AG20443 (cell line): ENCODE data around the gene GJE1.
A peak's percentile ranks its signal among the peaks of the same experiment; 100 is the strongest.
"Not testable (repeated sequence)": the region's sequence is repeated elsewhere in the genome, so short reads cannot be mapped to it uniquely, and the experiment has no call there.

Experiments used
- DNase-seq: peaks from one replicate; pipeline ENCODE4 v3.0.0; 2012; ENCODE audit warnings: low spot score, mixed read lengths

Gene GJE1, protein sequence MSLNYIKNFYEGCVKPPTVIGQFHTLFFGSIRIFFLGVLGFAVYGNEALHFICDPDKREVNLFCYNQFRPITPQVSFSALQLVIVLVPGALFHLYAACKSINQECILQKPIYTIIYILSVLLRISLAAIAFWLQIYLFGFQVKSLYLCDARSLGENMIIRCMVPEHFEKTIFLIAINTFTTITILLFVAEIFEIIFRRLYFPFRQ

DNA sequence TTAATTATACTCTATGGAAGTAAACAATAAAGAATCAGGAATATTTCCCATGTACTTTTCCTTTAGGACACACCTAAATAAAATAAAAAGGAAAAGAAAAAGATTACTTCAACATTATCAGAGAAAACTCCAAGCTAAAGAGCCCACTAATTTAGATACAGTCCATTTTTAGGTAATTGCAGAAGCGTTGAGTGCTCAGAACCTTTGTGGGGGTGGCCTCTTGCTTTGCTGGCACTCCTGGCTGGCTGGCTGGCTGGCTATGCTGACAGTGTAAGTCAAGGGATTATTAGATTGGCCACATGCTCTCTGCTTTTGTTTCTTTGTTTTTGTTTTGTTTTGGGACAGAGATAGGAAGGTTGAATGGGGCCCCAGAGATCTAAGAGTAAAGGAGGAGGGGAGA is at the start of gene GJE1:
Gene GJE1, plus strand, starts transcription at position 301 of the 400 bp plus-strand sequence. CDS start 234 bp downstream, outside the sequence.
- DNase-seq = no peak

DNA sequence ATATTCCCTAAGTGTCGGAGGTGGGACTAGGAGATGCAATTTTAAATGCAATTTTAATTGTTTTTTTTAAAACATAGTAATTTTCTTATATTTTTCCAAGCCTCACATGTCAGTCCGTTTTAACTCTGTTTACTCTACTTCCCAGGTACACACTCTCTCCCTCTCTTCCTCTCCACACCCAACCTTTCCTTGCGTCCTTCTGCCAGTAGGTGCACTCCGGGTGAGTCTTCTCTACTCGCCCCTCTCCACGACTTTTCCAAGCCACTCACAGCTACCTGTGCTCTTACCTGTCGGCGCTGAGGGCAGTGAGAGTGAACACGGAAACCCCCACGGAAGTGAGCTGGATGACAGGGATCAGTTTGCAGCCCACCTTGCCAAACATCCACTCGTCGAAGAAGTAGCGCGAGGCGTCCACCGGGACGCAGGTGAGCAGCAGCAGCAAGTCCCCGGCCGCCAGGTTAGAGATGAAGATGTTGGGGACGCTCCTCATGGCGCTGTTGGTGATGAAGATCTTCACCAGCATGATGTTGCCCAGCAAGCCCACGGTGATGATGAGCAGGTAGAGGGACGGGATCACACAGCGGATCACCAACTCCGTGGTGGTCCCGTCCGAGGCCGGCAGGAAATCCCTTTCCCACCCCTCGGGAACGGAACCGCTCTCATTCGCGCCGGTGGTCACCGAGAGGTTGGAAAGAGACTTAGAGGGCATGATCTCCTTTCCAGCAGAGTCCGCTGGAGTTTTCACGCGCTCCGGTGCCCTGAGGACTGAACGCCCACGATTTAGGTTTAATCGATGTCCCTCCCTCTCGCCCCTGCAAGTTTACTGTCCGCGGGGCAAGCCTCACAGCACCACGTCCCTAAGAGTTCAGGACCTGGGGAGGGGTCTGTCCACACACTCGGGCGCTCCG is 44.5 kb upstream of the GJE1 start:
- DNase-seq = no peak

DNA sequence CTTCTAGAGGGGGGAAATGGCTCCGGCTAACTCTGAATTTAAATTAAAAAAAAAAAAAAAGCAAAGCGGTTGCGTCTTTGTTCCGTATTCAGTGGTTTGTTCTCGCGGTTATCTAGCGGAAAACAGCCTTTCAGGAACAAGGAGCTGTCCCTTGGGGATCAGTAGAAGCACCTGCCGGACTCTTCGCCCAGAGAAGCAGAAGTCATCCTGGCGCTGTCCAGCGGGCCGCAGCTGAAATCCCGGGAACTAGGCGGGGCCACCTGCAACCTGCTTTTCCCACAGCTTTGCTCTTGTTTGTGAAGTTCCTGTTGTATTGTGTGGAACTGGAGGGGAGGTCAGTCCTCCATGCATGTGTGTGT is 43.9 kb upstream of the GJE1 start:
- DNase-seq = peak; percentile 75

DNA sequence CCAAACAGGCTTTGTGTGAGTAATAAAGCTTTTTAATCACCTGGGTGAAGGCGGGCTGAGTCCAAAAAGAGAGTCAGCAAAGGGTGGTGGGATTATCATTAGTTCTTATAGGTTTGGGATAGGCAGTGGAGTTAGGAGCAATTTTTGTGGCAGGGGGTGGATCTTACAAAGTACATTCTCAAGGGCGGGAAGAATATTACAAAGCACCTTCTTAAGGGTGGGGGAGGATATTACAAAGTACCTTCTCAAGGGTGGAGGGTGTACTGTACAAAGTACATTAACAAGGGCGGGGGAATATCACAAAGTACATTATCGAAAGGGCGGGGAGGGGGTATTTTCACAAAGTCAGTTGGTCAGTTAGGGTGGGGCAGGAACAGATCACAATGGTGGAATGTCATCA is 27.9 kb upstream of the GJE1 start:
- not testable (repeated sequence) for DNase-seq

DNA sequence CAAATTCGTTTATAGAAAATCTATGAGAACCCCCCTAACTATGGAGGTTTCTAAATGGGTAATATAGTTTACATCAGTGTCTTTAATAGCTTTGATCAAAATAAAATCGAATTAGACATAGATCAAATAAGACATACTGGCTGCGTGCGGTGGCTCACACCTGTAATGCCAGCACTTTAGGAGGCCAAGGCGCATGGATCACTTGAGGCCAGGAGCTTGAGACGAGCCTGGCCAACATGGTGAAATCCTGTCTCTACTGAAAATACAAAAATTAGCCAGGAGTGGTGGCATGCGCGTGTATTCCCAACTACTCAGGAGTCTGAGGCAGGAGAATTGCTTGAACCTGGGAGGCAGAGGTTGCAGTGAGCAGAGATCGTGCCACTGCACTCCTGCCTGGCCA is 21.9 kb upstream of the GJE1 start:
- not testable (repeated sequence) for DNase-seq

DNA sequence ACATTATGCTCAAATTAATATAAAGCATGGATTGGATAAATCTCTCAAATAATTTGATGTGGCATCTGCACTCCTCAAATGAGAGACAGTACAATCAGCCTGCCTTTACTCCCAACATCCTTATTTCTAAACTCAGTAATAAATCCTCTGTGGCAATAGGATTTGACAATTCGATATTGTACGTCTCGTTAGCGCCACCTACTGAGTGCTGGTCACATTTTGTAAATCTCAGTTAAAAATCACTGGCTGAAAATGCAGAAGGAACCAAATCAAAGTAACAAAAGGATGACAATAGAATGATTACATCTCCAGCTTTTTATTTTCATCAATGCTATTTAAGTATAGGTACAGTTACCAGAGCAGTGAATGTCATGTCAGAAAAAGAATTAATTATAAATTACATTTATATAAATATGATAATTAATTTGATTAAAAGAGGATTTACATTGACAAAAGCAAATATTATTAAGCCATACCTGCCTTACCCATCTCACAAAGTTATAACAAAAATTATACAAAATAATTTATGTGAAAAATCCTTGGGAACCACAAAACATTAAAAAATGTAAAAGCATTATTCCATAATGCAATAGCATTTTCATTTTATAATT is 20.2 kb upstream of the GJE1 start:
- DNase-seq = peak; percentile 64

DNA sequence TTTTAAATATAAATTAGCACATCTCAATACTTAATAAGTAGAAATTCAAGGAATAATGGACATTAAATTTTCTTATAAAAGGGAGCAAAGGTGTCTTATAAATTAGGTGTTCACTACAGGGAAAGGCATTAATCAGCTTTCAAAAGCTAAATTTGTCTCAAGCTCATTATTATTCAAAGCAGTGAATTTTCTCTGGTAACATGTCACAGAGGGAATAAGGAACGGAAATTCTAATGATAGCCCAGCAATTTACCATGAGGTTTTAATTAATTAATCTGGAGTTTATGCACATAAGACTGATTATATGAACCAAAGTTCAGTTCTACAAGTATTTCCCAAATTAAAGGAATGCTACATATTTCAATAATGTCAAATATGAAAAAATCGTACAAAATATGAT is 15.4 kb upstream of the GJE1 start:
- no peak for DNase-seq

DNA sequence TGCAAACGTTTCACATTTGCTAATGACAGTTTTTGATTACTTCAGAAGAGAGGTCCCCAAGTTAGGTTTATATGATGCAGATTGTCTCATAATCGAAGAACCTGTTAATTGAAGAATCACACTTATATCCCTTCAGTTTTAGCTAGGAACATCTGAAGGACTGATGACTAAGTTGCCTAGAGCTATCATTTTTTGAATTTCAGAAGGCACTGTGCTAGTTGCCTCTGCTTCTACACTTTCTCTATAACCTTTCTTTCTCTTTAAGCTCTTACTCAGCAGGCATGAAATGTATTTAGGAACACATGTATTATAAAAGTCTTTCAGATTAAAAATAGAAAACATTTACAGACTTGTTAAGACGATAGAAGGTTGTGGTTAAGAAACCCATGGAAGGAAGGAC is 14.4 kb upstream of the GJE1 start:
- no peak for DNase-seq

DNA sequence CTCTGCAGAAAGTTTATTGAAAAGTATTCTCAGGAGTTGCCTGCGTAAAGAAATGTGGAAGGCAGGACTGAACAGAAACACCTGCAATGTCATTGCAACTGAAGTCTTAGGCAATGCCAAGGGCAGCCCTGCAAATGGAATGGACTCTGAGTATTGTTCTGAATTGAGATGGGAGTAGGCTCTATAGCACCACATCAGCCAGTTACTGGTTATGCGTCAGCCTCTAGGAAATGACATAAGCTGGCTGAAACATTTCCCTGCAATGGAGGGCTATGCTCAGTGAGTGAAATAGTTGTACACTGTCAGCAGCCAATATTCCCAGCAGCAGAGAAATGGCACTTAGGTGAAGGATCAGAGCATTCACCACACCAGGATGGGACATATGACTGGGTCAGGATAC is 13.8 kb upstream of the GJE1 start:
- peak; percentile 16 for DNase-seq

DNA sequence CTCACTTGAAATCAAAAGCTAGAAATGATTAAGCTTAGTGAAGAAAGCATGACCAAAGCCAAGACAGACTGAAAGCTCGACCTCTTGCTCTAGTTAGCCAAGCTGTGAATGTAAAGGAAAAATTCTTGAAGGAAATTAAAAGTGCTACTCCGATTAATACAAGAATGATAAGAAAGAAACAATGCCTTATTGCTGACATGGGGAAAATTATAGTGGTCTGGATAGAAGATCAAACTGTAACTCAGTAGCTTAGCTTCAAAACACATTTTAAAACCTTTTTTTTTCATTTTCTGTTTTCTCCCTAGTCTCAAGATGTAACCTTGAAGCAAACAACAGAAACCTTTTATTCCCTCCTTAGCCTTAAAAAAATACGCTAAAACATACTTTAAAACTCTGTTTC is 11.4 kb upstream of the GJE1 start:
- no peak for DNase-seq

DNA sequence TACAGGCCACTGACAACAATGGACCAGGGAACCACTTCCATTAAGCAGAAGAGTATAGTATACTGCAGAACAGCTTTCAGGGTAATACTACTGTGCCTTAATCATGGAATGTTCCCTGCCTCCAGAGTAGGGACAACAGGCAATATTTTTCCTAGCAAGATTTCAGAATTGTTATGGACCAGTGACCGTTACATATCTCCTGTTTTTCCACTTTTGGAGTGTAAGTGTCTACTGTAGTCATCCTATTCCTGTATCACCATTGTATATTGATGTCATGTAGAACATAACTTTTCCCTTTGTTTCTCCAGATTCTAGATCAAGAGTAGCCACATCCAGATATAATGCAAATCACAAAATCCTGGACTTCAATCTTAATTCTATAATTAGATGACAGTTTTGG is 1.9 kb upstream of the GJE1 start:
- no peak for DNase-seq

DNA sequence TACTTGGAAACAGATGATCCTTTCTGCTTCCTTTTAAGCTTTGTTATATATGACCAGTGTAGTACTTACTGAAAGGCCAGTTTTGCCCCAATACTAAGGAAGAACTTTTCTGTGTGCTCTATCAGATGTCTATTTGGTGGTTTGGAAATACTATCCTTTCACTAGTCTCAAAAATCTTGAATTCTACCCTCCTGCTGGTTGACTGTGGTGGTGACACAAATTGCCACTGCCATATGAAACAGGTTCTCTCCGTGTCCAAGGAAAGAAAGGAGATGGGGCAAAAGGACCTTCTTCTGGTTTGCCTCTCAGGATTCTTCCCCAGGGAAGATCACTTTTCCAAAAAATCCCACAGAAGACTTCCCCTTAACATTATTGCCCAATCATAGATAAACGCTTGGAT is 6.2 kb downstream of the GJE1 start:
- no peak for DNase-seq

DNA sequence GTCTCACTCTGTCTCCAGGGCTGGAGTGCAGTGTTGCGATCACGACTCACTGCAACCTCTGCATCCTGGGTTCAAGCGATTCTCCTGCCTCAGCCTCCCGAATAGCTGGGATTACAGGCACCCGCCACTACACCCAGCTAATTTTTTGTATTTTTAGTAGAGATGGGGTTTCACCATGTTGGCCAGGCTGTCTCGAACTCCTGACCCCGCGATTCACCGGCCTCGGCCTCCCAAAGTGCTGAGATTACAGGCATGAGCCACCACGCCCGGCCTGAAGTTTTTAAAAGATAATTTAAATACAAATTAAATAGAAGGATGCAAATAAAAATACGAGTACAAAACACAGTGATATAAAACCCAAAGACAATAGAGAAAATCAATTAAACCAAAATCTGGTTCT is 8.8 kb downstream of the GJE1 start:
- DNase-seq = not testable (repeated sequence)

DNA sequence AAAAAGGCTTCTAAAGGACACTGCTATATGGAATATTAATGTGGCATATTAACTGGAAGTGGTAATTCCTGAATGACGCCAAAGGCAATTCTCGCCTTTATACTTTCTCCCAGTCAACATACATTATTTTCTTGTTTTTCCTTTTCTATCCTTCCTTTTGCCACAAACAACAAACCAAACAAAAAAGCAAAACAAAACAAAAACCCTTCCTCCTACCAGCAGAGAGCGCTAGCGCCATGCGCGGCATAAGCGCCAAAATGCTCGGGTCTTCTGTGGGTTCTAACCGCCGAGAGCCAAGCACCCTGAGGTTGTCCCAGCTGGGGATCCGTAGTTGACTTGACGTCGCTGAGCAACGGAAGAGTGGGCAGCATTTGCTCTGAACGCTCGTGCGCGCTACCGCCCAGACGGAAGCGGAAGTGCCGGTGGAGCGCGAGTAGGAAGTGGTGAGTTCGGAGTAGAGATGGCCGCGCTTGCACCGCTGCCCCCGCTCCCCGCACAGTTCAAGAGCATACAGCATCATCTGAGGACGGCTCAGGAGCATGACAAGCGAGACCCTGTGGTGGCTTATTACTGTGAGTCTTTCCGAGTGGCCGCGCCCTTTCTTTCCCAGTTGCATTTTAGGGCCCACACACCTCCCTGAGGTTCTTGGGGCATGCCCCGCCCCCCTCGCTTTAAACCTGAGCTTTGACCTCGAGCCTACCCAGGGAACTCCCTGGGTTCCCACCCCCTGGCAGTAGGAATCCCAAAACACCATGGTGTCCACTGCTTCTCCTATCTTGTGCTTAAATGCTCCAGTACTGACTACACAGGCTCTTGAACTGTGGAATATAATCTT is 14.3 kb downstream of the GJE1 start, which contains the start of the genes NMBR and VTA1:
Gene NMBR, minus strand, starts transcription at position 295 of the 835 bp plus-strand sequence. CDS start 58,464 bp downstream, outside the sequence.
Gene VTA1, plus strand, starts transcription at position 436 of the 835 bp plus-strand sequence. Its CDS starts 25 bp downstream, at position 461.
- DNase-seq = peak; percentile 97

DNA sequence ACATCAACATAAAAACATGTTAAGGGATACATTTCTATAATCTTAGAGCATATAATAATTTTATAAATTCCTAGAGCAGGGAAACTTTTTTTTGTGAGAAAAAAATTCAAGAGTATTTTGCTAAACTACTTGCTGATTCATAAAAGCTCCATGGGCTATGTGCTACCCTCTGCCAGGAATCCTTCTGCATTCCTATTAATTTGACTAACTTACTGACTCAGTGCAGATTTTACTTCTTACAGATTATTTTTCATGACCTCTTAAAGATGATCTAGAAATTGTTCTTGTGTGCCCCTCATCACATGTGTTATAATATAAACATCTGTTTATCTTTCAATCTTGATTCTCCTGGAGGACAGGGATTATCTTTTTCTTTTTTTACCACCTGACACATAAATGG is 20.0 kb downstream of the GJE1 start:
- peak; percentile 73 for DNase-seq

DNA sequence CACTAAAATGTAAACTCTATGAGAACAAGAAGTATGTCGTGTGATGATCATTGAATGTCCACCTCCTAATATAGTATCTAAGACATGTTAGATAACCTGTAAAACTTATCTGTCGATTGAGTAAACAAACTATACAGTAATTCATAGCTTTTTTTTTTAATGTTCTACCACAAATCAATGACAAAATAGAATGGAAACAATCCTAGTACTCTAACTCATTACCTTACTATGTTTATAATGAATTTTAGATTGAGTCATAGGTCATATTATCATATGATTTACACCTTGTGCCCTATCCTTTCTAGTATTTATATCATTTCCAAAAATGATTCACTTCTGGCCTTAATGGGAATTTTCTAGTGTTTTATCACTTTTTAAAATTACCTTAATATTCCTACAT is 20.5 kb downstream of the GJE1 start:
- DNase-seq = no peak

DNA sequence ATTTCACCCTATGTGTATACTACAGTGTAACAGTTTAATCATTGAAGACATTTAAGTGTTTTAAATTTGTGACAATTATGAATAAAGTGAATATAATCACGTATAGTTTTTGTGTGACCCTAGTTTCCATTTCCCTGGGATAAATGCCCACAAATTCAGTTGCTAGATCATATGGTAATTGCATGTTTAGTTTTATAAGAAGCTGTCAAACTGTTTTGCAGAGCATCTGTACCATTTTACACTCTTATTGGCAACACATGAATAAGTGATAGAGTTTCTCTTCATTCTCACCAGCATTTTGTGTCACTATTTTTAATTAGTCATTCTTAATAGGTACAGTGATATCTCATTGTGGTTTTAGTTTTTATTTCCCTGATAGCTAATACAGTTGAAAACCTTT is 21.6 kb downstream of the GJE1 start:
- DNase-seq = no peak

DNA sequence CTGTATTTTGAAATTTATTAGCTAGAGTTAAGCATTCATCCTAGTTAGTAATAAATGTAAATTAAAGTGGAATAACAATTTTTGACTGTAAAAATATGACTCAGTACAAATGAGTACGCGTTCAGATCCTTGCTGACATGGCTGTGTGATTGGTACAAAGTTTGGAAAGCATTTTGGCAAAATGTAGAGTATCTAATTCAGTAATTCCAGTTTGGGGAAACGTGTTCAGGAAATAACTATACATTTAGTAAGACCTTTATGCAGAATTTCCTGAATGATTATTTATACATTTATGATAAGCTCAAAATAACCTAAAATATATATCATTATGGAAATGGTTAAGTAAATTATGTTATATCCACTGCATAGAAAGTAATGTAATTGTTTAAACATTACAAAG is 22.4 kb downstream of the GJE1 start:
- DNase-seq = no peak

DNA sequence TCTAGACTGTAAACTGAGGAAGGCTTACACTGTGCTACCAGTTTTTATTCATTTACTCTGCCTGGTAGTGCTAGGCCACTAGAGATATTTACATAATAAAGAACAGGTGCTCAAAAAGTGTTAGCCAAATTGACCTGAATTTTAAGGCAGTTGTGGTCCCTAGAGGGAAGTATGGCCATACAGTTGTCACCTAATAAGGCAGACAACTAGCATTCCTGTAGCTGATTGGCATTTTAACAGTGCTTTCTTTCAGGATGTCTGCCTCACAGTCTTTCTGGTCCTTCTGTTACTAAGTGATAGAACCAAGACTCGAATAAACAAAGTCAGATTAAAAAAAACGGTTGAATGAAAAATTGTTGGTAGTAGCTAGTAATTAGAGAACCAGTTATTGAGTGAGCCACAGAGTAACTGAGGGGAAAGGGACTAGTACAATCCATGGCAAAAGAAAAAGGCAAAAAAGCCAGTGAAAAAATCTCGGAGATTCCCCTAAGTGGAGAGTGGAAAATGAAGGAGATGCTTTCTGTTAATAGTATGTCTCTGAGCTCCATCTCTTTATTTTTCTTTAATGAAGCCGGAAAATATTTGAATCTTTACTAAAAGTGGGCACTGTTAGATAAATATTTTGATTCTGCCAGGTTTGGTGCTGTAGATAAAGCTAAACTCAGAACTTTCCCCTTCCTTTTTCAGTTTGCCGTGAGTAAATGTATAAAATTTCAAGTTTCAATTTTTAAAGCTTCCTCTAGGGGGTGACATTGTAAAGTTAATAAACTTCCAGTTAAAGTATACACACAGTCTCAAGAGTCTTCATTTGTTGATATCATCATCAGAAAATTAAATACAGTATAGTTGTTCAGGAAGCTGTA is 23.4 kb downstream of the GJE1 start:
- DNase-seq = peak; percentile 14

DNA sequence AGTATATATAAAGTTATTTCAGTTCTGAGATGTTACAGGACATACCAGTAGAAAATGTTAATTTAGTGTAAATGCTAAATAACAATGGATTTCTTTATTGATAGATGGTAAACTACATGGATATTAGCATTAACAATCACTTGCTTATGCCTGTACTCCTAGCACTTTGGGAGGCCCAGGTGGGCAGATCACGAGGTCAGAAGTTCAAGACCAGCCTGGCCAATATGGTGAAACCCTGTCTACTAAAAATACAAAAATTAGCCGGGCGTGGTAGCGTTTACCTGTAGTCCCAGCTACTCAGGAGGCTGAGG is 24.0 kb downstream of the GJE1 start:
- DNase-seq = not testable (repeated sequence)

DNA sequence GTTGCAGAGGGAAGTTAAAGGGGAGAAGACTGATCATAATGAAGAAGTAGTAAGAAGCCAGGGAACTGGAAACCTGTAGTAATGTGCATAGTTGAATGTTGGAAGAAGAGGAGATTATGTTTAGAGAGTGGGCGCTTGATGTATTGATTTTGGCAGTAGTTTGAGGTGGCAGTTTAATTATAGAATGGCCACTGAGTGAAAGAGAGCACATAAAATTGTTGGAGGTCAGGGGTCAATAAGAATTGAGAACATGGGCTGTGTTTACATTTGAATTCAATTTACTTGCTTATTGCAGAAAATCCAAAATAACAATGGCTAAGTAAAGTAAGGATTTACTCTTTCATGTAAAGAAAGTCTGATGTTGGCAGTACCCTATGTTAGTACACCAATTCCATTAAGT is 30.1 kb downstream of the GJE1 start:
- no peak for DNase-seq
